NCI-H1436 (cell line): ENCODE data around the gene C1orf105.
"Not testable (repeated sequence)": the region's sequence is repeated elsewhere in the genome, so short reads cannot be mapped to it uniquely, and the experiment has no call there.

Source experiments
- DNase-seq: peaks from one replicate; lab custom pipeline; 2025; lab: John Stamatoyannopoulos, UW

Gene C1orf105

GRCh38 chr1:172489847-172490246, 69.4 kb downstream of the C1orf105 start:
- no peak for DNase-seq

- DNase-seq = no peak
Measured at GRCh38 chr1:172492421-172492820, 71.9 kb downstream of the C1orf105 start.

GRCh38 chr1:172494166-172494565, 73.7 kb downstream of the C1orf105 start:
- DNase-seq = no peak

GRCh38 chr1:172496127-172496526, 75.6 kb downstream of the C1orf105 start:
- not testable (repeated sequence) for DNase-seq

GRCh38 chr1:172496678-172497077, 76.2 kb downstream of the C1orf105 start:
- DNase-seq = no peak

GRCh38 chr1:172497230-172497629, 76.7 kb downstream of the C1orf105 start:
- no peak for DNase-seq

- DNase-seq = no peak
Measured at GRCh38 chr1:172498857-172499256, 78.4 kb downstream of the C1orf105 start.

GRCh38 chr1:172499636-172500141, 79.2 kb downstream of the C1orf105 start:
- no peak for DNase-seq

GRCh38 chr1:172500207-172500606, 79.7 kb downstream of the C1orf105 start:
- no peak for DNase-seq

GRCh38 chr1:172507741-172508140, 87.3 kb downstream of the C1orf105 start:
- DNase-seq = no peak

GRCh38 chr1:172510479-172510878, 90.0 kb downstream of the C1orf105 start:
- DNase-seq = no peak

- DNase-seq = no peak
Measured at GRCh38 chr1:172512591-172512990, 92.1 kb downstream of the C1orf105 start.

GRCh38 chr1:172513479-172513878, 93.0 kb downstream of the C1orf105 start:
- no peak for DNase-seq

GRCh38 chr1:172514108-172514507, 93.6 kb downstream of the C1orf105 start:
- DNase-seq = no peak

GRCh38 chr1:172515436-172515835, 95.0 kb downstream of the C1orf105 start:
- no peak for DNase-seq

- no peak for DNase-seq
Measured at GRCh38 chr1:172515927-172516326, 95.4 kb downstream of the C1orf105 start.

GRCh38 chr1:172517081-172517480, 96.6 kb downstream of the C1orf105 start:
- DNase-seq = no peak

- no peak for DNase-seq
Measured at GRCh38 chr1:172517545-172517944, 97.1 kb downstream of the C1orf105 start.
